ENCODE results near the gene JARID2.

JARID2 gene

DNA sequence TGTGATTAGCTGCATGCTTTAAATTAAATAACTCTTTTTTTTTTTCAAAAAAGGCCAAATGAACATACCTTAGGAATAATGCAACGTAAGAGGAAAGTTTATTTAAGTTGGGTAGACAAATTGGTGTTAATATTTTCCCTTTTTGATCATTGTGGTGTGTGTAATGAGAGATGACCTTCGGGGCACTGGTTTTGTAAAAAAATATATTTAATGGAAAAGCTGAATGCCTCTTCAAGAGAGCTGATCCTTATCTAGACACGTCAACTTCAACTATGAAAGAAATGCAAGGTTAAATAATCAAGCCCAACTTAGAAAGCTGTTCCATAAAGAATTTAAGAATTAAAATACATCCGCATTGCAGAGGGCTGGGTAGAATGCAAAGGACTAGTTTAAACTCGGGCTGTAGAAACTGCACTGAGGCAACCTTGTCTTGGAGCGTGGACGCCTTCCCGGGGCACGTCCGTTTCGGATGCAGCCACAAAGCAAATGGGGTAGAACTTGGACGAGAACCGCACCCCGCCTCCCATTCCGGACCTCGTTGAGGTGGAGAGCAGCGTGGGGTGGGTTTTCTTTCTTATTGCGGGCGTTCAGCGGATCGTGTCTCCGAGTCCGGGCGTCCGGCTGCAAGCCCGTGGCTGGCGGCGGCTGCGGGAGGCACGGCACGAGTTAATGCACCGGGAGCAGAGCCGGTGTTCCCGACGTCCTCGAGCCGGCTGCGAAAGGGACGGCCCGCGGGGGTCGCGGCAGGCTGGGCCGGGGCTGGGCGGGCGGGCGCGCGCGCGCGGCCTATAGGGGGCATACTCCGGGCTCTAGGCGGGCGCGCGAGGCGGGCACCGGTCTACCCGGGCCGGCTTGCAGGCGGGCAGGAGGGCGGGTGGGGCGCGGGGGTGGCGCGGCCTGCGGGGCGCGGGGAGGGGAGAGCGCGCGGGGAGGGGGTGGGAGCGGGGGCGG is 1.9 kb downstream of the JARID2 start:
- peak; percentile 69 for DNase-seq

DNA sequence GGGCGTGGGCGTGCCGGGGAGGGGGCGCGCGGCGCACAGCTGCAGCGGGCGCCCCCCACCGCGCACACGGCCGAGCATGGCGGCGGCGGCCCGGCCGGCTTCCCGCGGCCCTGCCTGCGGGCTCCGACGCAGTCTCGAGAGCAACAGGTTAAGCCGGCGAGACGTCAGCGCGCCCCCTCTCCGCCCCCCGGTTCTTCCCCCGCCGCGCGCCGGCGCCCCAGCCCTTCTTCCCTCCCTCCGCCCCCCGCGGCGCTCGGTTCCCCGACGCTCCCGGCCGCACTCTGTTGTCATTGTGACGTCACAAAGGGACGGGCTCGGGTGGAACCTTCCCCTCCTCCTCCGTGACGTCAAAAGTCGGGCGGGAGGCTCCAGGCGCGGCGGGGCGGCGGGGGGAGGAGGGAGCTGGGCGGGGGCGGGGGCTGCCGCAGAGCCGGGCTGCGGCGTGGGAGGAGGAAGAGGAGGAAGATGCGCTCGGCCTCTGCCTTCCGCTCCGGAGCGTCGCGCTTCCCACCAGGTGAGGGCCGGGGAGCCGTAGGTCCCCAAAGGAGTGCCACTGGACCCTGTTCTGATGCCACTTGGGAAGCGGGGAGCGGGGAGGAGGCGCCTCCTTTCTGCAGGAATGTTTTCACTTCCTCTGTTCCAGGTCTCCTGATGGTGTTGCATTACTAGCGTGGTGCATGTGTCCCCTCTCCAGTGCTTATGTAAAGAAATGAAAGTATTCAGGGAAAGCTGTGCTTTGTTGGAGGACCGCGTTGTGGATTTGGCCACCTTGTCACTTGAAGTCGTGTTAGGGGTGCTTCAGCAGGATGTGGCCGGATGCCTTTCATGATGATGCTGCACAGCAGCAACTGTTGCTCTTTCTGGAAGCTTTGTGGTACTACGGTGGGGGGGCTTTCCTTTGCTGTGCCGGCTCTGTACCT is 2.8 kb downstream of the JARID2 start:
- DNase-seq, result peak; percentile 94

DNA sequence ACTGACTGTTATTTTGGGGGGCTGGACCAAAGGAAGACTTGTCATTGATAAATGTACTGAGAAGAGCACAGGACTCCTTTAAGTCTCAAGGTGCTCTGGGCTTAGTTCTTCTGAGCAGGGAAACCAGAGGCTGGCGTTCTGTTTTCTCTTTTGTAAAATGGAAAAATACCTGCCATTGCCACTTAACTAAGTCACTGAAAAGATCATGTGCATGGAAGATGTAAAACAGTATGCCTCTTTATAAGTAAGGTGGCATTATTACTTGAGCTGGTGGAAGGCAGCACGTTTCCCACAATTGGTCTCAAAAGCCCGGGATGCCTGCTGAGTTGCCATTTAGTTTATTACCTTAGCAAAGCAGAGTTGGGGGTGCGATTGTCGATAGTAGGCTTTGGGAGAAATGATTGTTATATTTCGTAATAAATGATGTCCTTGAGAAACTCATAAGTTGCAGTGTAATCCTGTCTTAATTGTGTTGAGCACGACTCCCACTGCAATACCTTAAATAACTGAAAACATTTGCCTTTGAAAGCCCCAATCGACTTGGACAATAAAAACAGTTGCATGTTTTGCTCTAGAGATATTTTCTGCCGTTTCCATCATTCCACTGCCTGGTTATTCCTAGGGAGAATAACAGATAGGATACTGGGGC is 3.6 kb downstream of the JARID2 start:
- DNase-seq, result no peak

DNA sequence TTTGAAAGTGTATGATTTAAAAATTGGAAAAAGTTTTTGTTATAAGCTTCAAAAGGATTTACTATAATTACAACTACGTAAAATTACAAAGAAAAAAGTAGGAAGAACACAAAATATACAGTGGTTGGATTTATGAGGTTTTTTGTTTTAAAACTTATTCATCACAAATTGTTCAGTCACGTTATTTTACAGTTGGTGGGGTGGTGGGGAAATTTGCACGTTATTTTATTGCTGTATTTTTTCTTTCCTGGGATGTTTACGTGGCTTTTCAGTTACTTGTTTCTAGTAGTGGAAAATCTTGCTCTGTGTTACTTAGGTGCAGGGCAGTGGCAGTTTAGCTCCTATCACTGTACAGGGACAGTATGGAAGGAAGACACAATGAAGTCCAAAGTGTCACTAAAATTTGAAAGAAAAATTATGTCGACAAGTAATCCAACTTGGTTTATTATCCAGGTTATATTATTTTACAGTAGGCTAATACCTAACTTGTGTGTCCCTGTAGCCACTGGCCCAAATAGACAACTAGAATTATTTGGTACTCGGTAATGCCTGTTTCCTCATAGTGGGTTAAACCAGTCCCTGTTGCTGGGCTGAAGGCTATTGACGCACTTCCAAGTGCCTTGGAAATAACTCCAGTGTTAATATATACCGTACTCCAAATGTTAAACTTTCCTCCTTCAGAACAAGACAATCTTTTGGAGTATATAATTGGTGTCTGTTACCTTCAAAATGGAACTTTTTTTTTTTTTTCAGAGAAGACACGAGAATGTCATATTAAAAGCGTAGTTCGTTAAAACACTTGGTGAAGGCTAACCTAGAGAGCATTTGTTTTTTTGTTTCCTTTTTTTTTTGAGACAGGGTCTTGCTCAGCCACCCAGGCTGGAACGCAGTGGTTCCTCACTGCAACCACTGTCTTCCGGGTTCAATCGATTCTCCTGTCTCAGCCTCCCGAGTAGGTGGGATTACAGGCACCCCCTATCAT is 4.6 kb downstream of the JARID2 start:
- no peak for DNase-seq

DNA sequence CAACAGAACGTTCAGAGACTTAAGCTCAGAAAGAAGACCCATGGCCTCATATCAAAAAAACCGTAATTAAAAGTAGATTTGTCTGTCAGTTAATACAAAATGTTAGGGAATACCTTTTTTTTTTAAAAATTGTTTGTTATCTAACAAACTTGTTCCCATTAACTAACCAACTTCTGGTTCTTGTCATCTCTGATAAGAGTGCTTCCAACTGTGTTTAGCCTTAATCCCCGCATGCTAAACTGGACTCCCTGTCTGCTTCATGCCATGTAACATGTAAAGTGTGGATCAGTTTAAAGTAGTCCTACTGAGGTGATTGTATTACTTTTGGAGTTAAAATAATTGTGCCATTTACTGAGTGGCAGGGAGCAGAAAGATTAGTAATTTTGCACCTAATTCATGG is 6.3 kb downstream of the JARID2 start:
- DNase-seq, result no peak

DNA sequence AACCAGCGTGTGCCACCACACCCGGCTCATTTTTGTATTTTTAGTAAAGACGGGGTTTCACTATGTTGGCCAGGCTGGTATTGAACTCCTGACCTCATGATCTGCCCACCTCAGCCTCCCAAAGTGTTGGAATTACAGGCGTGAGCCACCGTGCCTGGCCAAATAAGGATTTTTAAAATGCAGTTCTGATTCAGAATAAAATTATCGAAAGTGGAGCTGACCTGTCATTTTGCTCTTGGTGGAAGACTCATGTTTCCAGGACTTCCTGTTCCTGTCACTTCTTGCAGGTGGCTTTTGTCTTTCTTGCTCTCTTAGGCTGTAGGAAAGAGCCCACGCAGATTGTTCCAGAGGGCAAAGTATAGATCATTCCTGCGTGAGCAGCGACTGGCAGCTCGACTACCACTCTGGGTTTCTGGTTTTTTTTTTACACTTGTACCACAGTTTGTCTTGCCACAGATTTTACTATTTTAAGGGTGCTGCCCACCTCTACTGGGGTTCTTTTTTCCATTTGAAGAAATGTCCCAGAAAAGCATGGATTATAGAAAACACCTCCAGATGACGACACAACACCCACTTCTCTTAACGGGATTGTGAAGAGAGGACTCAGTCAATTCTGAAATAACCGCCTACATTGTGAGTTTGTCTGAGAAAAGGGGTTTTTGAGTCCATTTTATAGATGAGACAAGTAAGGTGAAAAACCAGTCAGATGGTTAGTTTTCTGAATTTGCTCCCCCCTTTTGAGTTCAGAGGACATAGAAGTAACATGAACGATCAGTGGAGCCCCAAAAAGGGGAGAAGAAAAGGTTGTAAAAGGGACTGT is 7.5 kb downstream of the JARID2 start:
- DNase-seq, result peak; percentile 11

DNA sequence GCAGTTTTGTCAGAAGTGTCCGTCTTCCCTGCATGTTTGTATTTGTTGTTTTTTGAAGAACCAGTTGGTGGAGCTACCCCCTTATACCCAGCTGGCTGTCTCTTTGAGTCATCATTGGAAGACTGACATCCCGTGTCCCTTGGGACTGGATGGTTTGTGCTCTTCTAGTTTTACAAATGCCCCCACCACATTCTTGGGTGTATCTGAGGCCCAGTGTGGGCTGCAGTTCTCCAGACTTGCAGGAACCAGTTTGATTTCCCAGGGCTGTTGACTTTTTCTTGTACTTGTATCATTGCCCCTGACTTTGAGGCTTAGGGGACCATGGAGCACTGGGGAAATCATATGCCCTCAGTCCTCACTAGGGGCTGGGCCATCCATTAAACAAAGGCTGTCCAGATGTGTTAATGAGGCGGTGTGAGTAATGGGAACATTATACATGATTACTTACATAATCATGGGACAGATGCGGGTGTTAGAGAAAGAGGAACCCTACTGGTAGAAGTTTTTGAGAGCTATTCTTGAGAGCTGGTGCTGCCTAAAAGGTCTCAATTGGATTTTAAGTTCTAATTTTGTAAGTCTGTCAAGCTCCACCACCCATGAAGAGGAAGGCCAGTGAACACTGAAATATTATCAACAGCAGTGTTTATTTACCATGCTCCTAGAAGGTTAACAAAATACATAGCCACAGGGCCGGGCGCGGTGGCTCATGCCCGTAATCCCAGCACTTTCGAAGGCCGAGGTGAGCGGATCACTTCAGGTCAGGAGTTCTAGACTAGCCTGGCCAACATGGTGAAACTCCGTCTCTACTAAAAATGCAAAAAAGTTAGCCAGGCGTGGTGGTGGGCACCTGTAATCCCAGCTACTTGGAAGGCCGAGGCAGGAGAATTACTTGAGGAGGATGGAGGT is 8.5 kb downstream of the JARID2 start:
- no peak for DNase-seq

DNA sequence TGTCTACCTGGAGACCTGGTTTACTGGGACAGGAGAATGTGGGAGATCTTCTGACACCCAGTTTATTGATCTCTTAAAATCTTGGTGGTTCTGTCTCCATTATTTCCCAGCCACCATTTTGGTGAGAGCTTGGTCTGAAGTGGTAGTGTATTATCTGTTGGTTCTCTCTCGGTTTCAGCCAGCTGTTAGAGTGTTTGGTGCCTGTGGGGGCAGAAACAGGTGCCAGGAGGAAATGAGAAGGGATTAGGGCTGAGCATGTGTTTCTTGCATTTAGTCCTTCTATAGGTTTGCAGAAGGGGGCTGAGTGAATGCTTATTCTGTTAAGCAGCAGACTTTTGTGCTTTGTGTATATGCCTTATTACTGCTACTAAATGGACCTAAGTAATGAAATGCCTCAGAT is 9.6 kb downstream of the JARID2 start:
- no peak for DNase-seq

DNA sequence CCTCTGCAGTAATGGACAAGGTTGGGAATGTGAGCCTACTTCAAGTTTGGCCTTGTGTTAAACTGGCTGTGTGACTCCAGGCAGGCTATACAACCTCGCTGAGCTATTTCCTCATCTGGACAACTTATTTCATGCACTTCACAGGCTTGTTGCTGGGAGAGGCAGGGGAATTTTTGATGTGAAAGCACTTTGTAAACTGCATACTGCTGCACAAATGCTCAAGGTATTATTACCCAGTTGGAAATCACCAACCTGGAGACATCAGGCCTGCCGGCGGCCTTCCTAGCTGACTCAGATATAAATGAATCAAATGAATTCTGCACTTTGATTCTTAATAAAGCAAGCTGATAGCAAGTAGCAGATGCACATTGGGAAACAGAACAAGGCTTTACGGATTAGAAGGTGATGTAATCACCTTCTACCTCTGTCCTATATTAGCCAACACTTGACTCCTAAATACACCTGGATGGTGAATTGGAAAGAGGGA is 10.1 kb downstream of the JARID2 start:
- DNase-seq, result no peak

DNA sequence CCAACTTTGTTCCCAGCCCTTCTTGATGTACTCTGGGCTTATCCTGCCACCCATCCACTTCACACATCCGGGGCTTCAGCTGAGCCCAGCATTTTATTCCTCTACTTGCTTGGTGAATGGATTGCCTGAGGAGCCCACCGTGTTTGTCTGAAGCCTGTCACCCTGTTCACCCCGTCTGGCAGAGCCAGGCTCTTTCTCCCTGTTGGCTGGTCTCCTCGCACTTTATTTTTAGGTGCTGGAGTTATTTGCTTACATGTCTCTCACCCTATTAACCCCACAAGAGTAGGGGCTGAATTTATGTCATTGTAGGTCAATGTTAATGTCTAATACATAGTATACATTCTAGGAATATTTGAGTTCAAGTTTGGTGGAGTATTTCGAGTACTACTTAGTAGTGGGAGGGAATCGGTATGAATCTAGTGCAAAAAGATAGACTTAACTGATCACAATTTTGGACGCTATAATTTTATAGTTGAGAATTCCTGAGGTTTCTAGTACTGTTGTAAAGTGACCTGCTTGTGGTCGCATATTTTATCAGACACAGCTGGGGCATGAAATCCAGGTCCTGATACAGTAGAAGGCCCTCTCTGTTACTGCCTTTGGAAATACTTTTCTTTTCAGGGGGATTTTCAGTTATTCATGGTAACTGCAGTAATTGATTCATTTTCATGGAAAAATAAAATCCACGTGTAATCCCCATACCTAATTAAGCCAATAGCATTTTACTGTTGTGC is 10.8 kb downstream of the JARID2 start:
- no peak for DNase-seq

DNA sequence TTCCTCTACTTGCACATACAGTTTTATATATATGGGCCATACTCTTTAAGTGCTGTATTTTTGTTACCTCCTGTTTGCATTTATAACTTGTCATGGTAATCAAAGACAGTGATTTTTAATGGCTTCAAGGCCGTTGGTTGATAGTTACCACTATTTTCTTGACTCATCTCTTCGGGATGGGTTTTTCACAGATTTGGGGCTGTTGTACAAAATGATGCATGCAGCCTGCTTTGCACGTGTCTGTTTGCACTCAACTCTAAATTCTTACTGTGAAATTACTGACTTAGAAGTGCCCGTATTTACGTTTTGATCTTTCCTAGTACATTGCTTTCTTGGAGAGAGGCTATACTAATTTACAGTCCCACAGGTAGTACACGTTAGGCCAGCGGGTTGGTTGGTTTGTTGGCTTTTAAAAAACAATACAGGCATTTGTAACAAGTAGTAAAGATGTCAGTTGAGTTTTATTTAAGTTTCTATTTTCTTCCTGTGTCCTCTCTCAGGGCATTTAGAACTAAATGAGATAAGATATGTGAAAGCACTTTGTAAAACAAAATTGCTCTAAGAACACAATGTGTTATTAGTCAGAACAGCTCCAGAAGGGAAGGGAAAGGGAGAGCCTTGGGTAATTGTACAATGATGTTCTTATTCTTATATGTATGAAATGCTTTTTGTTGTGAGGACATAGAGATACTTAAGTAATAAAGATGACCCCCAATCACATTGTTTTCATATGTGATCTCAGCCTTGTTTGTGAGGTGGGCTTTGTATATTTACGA is 11.7 kb downstream of the JARID2 start:
- no peak for DNase-seq

DNA sequence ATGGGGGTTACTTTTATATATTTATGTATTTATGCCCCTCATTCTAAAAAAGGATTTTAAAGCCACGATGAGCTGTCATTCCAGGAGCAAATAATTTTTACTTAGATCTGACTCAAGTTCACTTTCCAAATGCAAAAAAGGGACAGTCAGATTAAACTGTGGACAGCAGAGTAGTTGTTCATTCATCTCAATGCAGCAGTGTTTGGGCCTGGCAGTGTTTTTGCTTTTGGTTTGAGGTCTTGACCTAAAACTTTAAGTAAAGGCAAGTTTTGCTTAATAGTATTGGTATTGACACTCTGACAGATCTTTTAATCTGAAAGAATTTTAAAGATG is 13.9 kb downstream of the JARID2 start:
- DNase-seq, result no peak

DNA sequence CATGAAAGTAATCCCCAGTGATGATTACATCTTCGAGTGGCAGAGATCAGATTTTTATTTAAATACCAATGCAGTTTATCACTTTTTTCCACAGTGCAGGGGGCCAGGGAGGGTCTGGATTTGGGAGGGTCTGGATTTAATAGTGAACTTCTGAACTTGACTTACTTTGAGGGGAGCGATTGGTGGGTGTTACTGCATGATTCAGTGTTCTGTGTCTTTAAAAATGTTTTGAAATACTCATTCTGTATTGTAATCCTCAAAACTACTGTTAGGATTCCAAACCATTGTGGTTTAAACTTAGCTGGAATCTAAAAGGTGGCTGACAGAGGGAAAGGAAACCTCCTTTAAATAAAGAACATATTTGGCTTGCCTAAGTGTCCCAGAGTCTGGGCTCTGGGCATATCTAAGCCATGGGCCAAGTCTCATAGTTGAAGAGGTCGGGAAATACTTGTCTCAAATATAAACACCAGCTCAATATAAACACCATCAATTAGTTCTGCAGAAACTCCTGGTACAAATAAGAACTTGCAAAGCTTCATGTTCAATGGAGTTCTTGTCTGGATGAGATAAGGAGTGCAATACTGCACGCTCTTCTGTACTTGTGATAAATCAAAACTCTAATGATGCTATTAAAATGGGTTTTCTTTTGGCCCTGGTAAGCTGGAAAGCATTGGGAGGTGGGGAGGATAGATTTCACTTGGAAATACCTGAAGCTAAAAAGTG is 14.4 kb downstream of the JARID2 start:
- no peak for DNase-seq

DNA sequence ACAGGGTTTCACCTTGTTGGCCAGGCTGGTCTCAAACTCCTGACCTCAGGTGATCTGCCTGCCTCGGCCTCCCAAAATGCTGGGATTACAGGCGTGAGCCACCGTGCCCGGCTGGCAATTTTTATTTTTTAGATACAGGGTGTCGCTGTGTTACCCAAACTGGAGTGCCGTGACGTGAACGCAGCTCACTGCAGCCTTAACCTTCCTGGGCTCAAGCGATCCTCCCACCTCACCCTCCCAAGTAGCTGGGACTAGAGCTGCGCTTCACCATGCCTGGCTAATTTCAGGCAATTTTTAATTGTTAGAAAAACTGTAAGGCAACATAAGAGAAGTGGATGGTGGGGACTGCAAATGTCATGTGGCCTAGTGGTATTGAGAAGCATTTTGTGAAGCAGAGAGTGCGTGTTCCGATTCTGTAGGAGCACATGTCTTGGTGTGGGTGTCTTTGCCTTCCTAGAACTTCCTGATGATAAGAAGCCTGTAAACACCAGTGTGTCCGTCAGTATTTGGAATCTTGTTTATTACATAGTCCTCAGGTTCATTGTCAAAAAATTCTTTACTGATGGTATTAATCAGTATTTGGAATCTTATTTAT is 18.0 kb downstream of the JARID2 start:
- DNase-seq, result no peak

DNA sequence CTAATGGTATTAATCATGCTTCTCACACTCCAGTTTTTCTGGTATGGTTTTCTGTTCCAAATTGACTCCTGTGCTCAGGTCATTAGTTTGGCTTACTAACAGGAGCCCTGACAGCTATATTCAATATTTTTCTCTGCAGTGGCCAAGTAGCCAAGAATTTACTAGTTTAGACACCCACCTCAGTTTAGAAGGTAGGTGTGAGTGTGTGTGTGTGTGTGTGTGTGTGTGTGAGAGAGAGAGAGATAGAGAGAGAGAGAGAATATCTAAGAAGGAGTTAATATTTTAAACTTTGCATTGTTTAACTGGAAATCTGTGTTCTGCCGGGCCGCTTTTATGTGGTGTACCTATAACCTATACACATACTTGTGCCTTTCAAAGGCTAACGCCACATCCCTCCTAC is 18.5 kb downstream of the JARID2 start:
- no peak for DNase-seq

DNA sequence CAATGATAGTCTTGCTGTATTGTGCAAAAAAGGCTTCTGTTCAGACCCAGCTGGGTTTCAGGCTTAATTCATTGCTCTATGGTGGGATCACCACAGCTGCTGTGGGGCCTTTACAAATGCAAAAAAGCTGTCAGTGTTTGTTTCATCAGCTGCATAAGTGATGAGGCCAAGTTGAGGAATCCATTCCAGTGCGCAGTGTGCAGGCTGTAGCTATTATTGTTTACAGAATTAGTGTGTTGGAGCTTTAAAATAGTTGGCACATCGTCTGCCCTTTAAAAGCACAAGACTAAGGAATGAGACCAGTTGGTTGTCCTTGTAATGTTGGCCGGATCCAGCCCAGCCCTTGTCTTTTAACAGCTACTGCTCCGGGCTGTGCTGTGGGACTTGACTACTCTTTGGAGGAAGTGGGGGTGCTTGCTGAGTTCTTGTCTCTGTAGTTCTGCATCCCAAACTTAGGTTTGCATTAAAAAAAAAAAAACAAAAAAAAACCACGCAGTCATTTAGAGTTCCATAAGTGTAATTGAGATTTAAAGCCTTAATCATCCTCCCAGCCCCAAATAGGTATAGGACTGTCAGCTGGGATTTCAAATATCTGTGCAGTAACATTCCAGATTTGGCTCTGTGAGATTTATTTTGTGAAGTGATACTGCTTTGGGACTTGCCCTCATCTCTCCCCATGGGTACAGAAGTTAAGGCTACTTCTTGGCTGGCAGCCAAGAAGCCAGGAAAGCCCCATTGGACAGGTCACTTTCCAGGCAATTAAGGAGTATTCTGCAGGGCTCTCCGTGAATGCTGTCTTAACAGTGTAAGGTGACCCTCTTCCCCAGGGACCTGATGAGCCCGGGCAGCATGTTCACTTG is 19.3 kb downstream of the JARID2 start:
- no peak for DNase-seq

Data from stimulated activated naive CD4-positive, alpha-beta T cell treated with Interleukin-2 at 50 U/mL for 16 hours (primary cell).